Dermis microvascular lymphatic vessel endothelial cell (primary cell): Measurements from ENCODE around the gene SORBS2. TPM values are rescaled to one million over a fixed set of nuclear protein-coding genes. Genes with fewer than 3 reads are reported as not detected.

Source experiments
- DNase-seq, 2 donors: peaks; one replicate each; pipeline versions ENCODE4 v3.0.0 to v3.0.0-alpha.2; 2010; ENCODE audit warnings: low read depth in 2 of 2
- total RNA-seq: library from RNA; depleted of rRNA; stranded (reverse); fragments of >200 nt; gene quantifications from 2 replicates; pipeline ENCODE4 v1.2.1, GENCODE V29; 2014

Gene SORBS2
- total RNA-seq, 1 donor from 2014 or later = 86.1 TPM

- no peak for DNase-seq
These were observed 219.0 kb downstream of the SORBS2 start for GRCh38 chr4:185592845-185593488.

- no peak for DNase-seq
These were observed 219.6 kb downstream of the SORBS2 start for GRCh38 chr4:185592438-185592837.

- peak; percentile 31 to 55 for DNase-seq
These were observed 220.3 kb downstream of the SORBS2 start for GRCh38 chr4:185591679-185592141.

- DNase-seq = no peak
These were observed 221.0 kb downstream of the SORBS2 start for GRCh38 chr4:185590982-185591381.

- DNase-seq = peak in 1 of 2 donors; percentile 71
These were observed 222.7 kb downstream of the SORBS2 start for GRCh38 chr4:185589067-185589836.

GRCh38 chr4:185587427-185588161, 224.4 kb downstream of the SORBS2 start:
- no peak for DNase-seq

GRCh38 chr4:185587030-185587426, 225.0 kb downstream of the SORBS2 start:
- no peak for DNase-seq

- no peak for DNase-seq
These were observed 226.8 kb downstream of the SORBS2 start for GRCh38 chr4:185585211-185585610.

- no peak for DNase-seq
These were observed 228.2 kb downstream of the SORBS2 start for GRCh38 chr4:185583813-185584212.

GRCh38 chr4:185582651-185583400, 229.2 kb downstream of the SORBS2 start:
- no peak for DNase-seq

- no peak for DNase-seq
These were observed 231.3 kb downstream of the SORBS2 start for GRCh38 chr4:185580699-185581098.

GRCh38 chr4:185578284-185578683, 233.7 kb downstream of the SORBS2 start:
- no peak for DNase-seq

GRCh38 chr4:185576962-185577950, 234.7 kb downstream of the SORBS2 start:
- no peak for DNase-seq

- DNase-seq = no peak
These were observed 235.6 kb downstream of the SORBS2 start for GRCh38 chr4:185576314-185576961.

- peak; percentile 88 to 93 for DNase-seq
These were observed 238.3 kb downstream of the SORBS2 start for GRCh38 chr4:185573651-185574199.

- no peak for DNase-seq
These were observed 241.3 kb downstream of the SORBS2 start for GRCh38 chr4:185570727-185571126.

GRCh38 chr4:185567381-185568376, 244.3 kb downstream of the SORBS2 start:
- DNase-seq = peak in 1 of 2 donors; percentile 28

- DNase-seq = peak; percentile 93 to 95
These were observed 245.0 kb downstream of the SORBS2 start for GRCh38 chr4:185566972-185567371.
